ENCODE measurements around the gene STXBP1.

- TF ChIP-seq, protein P1, sequence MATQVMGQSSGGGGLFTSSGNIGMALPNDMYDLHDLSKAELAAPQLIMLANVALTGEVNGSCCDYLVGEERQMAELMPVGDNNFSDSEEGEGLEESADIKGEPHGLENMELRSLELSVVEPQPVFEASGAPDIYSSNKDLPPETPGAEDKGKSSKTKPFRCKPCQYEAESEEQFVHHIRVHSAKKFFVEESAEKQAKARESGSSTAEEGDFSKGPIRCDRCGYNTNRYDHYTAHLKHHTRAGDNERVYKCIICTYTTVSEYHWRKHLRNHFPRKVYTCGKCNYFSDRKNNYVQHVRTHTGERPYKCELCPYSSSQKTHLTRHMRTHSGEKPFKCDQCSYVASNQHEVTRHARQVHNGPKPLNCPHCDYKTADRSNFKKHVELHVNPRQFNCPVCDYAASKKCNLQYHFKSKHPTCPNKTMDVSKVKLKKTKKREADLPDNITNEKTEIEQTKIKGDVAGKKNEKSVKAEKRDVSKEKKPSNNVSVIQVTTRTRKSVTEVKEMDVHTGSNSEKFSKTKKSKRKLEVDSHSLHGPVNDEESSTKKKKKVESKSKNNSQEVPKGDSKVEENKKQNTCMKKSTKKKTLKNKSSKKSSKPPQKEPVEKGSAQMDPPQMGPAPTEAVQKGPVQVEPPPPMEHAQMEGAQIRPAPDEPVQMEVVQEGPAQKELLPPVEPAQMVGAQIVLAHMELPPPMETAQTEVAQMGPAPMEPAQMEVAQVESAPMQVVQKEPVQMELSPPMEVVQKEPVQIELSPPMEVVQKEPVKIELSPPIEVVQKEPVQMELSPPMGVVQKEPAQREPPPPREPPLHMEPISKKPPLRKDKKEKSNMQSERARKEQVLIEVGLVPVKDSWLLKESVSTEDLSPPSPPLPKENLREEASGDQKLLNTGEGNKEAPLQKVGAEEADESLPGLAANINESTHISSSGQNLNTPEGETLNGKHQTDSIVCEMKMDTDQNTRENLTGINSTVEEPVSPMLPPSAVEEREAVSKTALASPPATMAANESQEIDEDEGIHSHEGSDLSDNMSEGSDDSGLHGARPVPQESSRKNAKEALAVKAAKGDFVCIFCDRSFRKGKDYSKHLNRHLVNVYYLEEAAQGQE (tag by site-specific recombination; IDR thresholded peaks at IDR 0.05): no peak
- TF ChIP-seq, protein P2, sequence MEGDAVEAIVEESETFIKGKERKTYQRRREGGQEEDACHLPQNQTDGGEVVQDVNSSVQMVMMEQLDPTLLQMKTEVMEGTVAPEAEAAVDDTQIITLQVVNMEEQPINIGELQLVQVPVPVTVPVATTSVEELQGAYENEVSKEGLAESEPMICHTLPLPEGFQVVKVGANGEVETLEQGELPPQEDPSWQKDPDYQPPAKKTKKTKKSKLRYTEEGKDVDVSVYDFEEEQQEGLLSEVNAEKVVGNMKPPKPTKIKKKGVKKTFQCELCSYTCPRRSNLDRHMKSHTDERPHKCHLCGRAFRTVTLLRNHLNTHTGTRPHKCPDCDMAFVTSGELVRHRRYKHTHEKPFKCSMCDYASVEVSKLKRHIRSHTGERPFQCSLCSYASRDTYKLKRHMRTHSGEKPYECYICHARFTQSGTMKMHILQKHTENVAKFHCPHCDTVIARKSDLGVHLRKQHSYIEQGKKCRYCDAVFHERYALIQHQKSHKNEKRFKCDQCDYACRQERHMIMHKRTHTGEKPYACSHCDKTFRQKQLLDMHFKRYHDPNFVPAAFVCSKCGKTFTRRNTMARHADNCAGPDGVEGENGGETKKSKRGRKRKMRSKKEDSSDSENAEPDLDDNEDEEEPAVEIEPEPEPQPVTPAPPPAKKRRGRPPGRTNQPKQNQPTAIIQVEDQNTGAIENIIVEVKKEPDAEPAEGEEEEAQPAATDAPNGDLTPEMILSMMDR (tag by site-specific recombination; IDR thresholded peaks at IDR 0.05): no peak
- no peak for TF ChIP-seq ZNF555 (tag by site-specific recombination; conservative IDR thresholded peaks at IDR 0.05)
- TF ChIP-seq ZSCAN30 (tag by site-specific recombination; IDR thresholded peaks at IDR 0.05): no peak
Measured at GRCh38 chr9:127733614-127734013, 121.5 kb downstream of the STXBP1 start.

Measured in HEK293 (cell line).